DOHH2 (cell line): Measurements from ENCODE around the gene SELENOH.

Source experiments
- H3F3A ChIP-seq: fragments of 200-600 bp; sonication (generic), shearing (Covaris generic); 2 replicates; pipeline ENCODE4 v1.6.0; 2016; ENCODE audit warnings: antibody characterized with exemption, mild to moderate bottlenecking; ENCODE audit not compliant: control insufficient read depth, insufficient read depth
- H3K27ac ChIP-seq: fragments of 200-600 bp; sonication (generic); 2 replicates; pipeline ENCODE4 v1.5.1; 2014; ENCODE audit warnings: low read depth, mild to moderate bottlenecking, low read length, moderate library complexity
- H3K27me3 ChIP-seq: fragments of 200-600 bp; sonication (generic); 2 replicates; pipeline ENCODE4 v1.6.1; 2014; ENCODE audit warnings: mild to moderate bottlenecking, low read length, mixed read lengths; ENCODE audit not compliant: control insufficient read depth
- H3K36me3 ChIP-seq: fragments of 200-600 bp; sonication (generic); 2 replicates; pipeline ENCODE4 v1.6.1; 2014; ENCODE audit warnings: mild to moderate bottlenecking, low read length, moderate library complexity, mixed read lengths; ENCODE audit not compliant: control insufficient read depth
- H3K4me1 ChIP-seq: fragments of 200-600 bp; sonication (generic); 2 replicates; pipeline ENCODE4 v1.6.1; 2014; ENCODE audit warnings: mild to moderate bottlenecking, low read length, mixed read lengths; ENCODE audit not compliant: control insufficient read depth
- H3K4me2 ChIP-seq: fragments of 200-600 bp; sonication (generic); 2 replicates; pipeline ENCODE4 v1.6.0; 2014; ENCODE audit warnings: mild to moderate bottlenecking, low read length, moderate library complexity
- H3K4me3 ChIP-seq: fragments of 200-600 bp; sonication (generic); 2 replicates; pipeline ENCODE4 v1.5.1; 2014; ENCODE audit warnings: mild to moderate bottlenecking, low read length, mixed read lengths
- H3K79me2 ChIP-seq: fragments of 200-600 bp; sonication (generic); 2 replicates; pipeline ENCODE4 v1.6.1; 2014; ENCODE audit warnings: mild to moderate bottlenecking, low read length, mixed read lengths; ENCODE audit not compliant: control insufficient read depth
- H3K9me2 ChIP-seq: fragments of 200-600 bp; sonication (generic); replicated peaks from 2 replicates; pipeline ENCODE4 v1.6.1; 2014; ENCODE audit warnings: mild to moderate bottlenecking, low read length, mixed read lengths; ENCODE audit not compliant: control insufficient read depth
- H3K9me3 ChIP-seq: fragments of 200-600 bp; sonication (generic); 2 replicates; pipeline ENCODE4 v1.6.1; 2014; ENCODE audit warnings: antibody characterized with exemption, low read length, mixed read lengths; ENCODE audit not compliant: control insufficient read depth, insufficient read depth
- H4K20me1 ChIP-seq: fragments of 200-600 bp; sonication (generic); 2 replicates; pipeline ENCODE4 v1.6.0; 2014; ENCODE audit warnings: low read depth, mild to moderate bottlenecking, antibody characterized with exemption, low read length, moderate library complexity; ENCODE audit not compliant: control insufficient read depth, insufficient read depth
- CTCF ChIP-seq: fragments of 200-600 bp; sonication (generic); IDR thresholded peaks from one replicate; pipeline ENCODE4 v1.5.1; 2014; ENCODE audit warnings: antibody characterized with exemption, mild to moderate bottlenecking, low read depth, low read length; ENCODE audit not compliant: poor library complexity, severe bottlenecking
- EZH2phosphoT487 ChIP-seq: fragments of 200-600 bp; sonication (generic); IDR thresholded peaks from 2 replicates; pipeline ENCODE4 v1.6.1; 2017; ENCODE audit warnings: borderline replicate concordance, mild to moderate bottlenecking, antibody characterized with exemption, low read length, moderate library complexity, mixed read lengths

SELENOH gene

GRCh38 chr11:57787920-57788702 lies 46.8 kb downstream of the SELENOH start:
- Histone ChIP-seq H3K4me1 (peaks cover 30% of the 10 kb centered on the region), H3K4me2 (no peak overlapping the region), H3K36me3 (no peaks in the 10 kb centered on the region; the same call in 1 of the 2 replicates), H3K9me3 (no peaks in the 10 kb centered on the region), H3K79me2 (no peaks in the 10 kb centered on the region; the same call in 1 of the 2 replicates), H3K27ac (no peak overlapping the region), H3K4me3 (no peak overlapping the region), H4K20me1 (peaks cover 5% of the 10 kb centered on the region; the same call in 1 of the 2 replicates), H3K9me2 (no peaks in the 10 kb centered on the region), H3F3A (no peaks in the 10 kb centered on the region), H3K27me3 (no peaks in the 10 kb centered on the region)
- TF ChIP-seq EZH2phosphoT487 (no peak), CTCF (no peak)

- H3K4me2 ChIP-seq, result no peak overlapping the region
- no peak overlapping the region for H3K4me3 ChIP-seq
- H3K27me3 ChIP-seq, result no peaks in the 10 kb centered on the region
- no peaks in the 10 kb centered on the region; the same call in 1 of the 2 replicates for H3K79me2 ChIP-seq
- H3K36me3 ChIP-seq, result peaks cover 4% of the 10 kb centered on the region
- H3K27ac ChIP-seq, result no peak overlapping the region
- H4K20me1 ChIP-seq, result peaks cover 5% of the 10 kb centered on the region; the same call in 1 of the 2 replicates
- H3F3A ChIP-seq, result no peaks in the 10 kb centered on the region
- no peaks in the 10 kb centered on the region for H3K9me2 ChIP-seq
- peaks cover 34% of the 10 kb centered on the region for H3K4me1 ChIP-seq
- no peaks in the 10 kb centered on the region for H3K9me3 ChIP-seq
- TF ChIP-seq EZH2phosphoT487 (no peak), CTCF (no peak)
These were observed 47.4 kb downstream of the SELENOH start for GRCh38 chr11:57788703-57789088.

- H3K9me3 ChIP-seq, result no peaks in the 10 kb centered on the region
- peaks cover 19% of the 10 kb centered on the region for H3K4me1 ChIP-seq
- H3F3A ChIP-seq, result no peaks in the 10 kb centered on the region
- TF ChIP-seq EZH2phosphoT487, result no peak
- TF ChIP-seq CTCF, result no peak
- no peaks in the 10 kb centered on the region; the same call in 1 of the 2 replicates for H3K79me2 ChIP-seq
- H3K27me3 ChIP-seq, result no peaks in the 10 kb centered on the region
- no peak overlapping the region for H3K27ac ChIP-seq
- peaks cover 5% of the 10 kb centered on the region; the same call in 1 of the 2 replicates for H4K20me1 ChIP-seq
- no peak overlapping the region for H3K4me3 ChIP-seq
- no peaks in the 10 kb centered on the region for H3K9me2 ChIP-seq
- peaks cover 17% of the 10 kb centered on the region for H3K36me3 ChIP-seq
- H3K4me2 ChIP-seq, result no peak overlapping the region
These were observed 50.2 kb downstream of the SELENOH start for GRCh38 chr11:57791321-57792059.
